Large intestine (tissue), 3 donors: ENCODE results near the gene METTL24. TPM values are rescaled to one million over a fixed set of nuclear protein-coding genes. Genes with fewer than 3 reads are reported as not detected.
A peak's percentile ranks its signal among the peaks of the same experiment; 100 is the strongest.
"Not testable (repeated sequence)": the region's sequence is repeated elsewhere in the genome, so short reads cannot be mapped to it uniquely, and the experiment has no call there.

Experiments
- DNase-seq, 2 donors: peaks; one replicate each; pipeline versions ENCODE4 v3.0.0 to v3.0.0-alpha.2; 2013
- H3K27ac ChIP-seq: one replicate; pipeline ENCODE4 v1.5.1; 2013; ENCODE audit warnings: low read length
- H3K27me3 ChIP-seq: 2 replicates; pipeline ENCODE4 v1.6.1; 2013; ENCODE audit warnings: low read length; ENCODE audit not compliant: control insufficient read depth, insufficient read depth
- H3K36me3 ChIP-seq: 2 replicates; pipeline ENCODE4 v1.6.1; 2013; ENCODE audit warnings: low read length; ENCODE audit not compliant: control insufficient read depth, insufficient read depth
- H3K4me1 ChIP-seq: one replicate; pipeline ENCODE4 v1.6.1; 2013; ENCODE audit warnings: low read length; ENCODE audit not compliant: control insufficient read depth, insufficient read depth
- H3K4me3 ChIP-seq: one replicate; pipeline ENCODE4 v1.5.1; 2013; ENCODE audit warnings: low read length
- H3K9me3 ChIP-seq: one replicate; pipeline ENCODE4 v1.6.1; 2013; ENCODE audit warnings: mild to moderate bottlenecking, low read depth, low read length, moderate library complexity; ENCODE audit not compliant: control insufficient read depth
- WGBS: methylation state at CpG from one replicate; pipeline ENCODE4 v1.1.5; 2013; ENCODE audit warnings: low lambda C conversion rate; ENCODE audit not compliant: insufficient coverage; 5-methylcytosine and 5-hydroxymethylcytosine counted together
- polyA plus RNA-seq: library from polyadenylated mRNA; unstranded; fragments of 120-200 nt; gene quantifications from one replicate; pipeline ENCODE4 v1.2.1, GENCODE V29; 2013

Gene METTL24
- polyA plus RNA-seq, 1 donor: 3.4 TPM

DNA sequence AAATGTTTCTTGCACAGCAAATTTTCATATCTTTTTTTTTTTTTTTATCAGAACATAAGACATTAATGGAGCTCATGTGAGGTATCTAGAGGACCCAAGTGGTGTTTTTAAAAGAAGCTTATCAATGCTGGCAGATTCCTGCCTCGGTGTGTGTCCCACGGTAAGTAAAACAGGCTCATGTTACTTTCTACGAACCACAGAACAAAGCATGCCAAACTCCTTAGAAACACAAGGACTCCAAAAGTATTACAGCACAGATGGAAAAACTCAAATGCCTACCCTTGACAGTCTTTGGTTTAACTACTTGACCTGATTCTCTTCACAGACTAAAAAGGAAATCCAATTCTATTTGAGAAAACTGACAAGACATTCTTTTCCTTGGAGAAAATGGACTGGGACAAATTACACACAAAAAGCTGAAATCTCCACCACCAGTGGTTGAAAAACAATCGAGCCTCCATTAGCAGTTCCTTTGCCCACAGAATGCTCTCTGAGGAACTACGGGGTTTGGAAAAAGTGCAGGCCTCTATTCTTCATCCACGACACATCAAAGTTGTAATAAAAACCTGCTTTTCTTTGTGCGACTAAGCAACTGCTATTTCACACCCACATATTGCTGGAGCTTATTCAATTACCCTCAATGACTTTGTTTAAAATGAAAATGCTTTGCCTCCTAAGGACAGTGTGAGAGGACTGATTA, 5.4 kb downstream of the METTL24 start:
- Histone ChIP-seq H3K4me3 (no peak overlapping the region), H3K27ac (no peak overlapping the region), H3K27me3 (peaks cover 13% of the 10 kb centered on the region), H3K4me1 (peaks cover 8% of the 10 kb centered on the region), H3K9me3 (no peaks in the 10 kb centered on the region), H3K36me3 (no peaks in the 10 kb centered on the region)
- WGBS: 78% methylated on average over 5 of the region's 7 CpGs
- DNase-seq: no peak

DNA sequence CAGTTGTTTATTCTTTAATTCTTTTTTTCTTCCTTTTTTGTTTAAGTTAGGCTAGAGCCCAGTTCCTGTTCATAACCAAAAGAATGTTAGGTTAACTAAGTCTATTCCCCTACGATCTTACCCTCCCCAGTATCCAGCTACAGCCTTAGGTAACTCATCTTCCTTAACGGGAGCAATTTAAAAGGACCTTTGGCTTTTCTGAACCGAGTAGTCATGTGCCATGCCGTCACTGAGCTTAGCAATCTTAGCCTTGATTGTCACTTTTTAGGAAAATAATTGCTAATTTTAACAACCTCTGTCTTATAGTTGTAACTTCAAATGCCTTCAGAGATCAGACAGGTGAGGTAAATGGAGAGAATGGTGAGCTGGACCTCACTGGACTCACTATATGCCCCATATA, 6.2 kb downstream of the METTL24 start:
- DNase-seq: peak; percentile 56 to 83
- peaks cover 6% of the 10 kb centered on the region for H3K27me3 ChIP-seq
- H3K36me3 ChIP-seq: no peaks in the 10 kb centered on the region
- no CpG with 5 or more reads among the region's 4 CpGs for WGBS
- H3K9me3 ChIP-seq: no peaks in the 10 kb centered on the region
- H3K27ac ChIP-seq: no peak overlapping the region
- no peak overlapping the region for H3K4me3 ChIP-seq
- H3K4me1 ChIP-seq: peaks cover 4% of the 10 kb centered on the region

DNA sequence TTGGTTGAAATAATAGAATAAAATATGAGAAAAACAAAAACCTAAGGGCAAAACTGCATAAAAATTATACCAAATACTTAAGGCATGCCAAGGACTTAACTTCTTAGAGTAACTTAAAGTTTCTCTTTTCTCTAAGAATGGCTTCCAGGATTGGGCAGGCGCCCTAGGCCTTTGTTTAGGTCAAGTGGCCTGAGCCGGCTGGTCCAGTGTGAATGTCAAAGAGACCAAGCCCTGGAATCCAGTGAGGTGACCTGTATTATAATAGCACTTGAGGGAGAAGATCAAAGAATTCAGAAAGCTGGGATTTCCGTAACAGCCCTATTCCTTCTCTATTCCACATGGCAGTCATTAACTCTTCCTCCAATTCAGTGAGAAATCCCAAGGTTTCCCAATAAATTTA, 6.6 kb downstream of the METTL24 start:
- Histone ChIP-seq H3K4me1 (peaks cover 4% of the 10 kb centered on the region), H3K36me3 (no peaks in the 10 kb centered on the region), H3K4me3 (no peak overlapping the region), H3K27ac (no peak overlapping the region), H3K9me3 (no peaks in the 10 kb centered on the region), H3K27me3 (peaks cover 1% of the 10 kb centered on the region)
- WGBS: no CpG with 5 or more reads among the region's 3 CpGs
- no peak for DNase-seq

DNA sequence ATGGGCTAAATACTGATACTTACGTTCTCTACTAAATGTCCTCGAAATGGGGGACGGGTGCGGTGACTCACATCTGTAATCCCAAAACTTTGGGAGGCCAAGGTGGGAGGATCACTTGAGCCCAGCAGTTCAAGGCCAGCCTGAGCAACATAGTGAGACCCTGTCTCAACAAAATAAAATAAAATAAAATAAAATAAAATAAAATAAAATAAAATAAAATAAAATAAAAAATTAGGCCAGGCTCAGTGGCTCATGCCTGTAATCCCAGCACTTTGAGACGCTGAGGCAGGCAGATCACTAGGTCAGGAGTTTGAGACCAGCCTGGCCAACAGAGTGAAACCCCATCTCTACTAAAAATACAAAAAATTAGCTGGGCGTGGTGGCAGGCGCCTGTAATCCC, 7.6 kb downstream of the METTL24 start:
- not testable (repeated sequence) for H3K4me1 ChIP-seq, H3K4me3 ChIP-seq, H3K9me3 ChIP-seq, H3K36me3 ChIP-seq, H3K27me3 ChIP-seq, DNase-seq, H3K27ac ChIP-seq
- WGBS: no CpG with 5 or more reads among the region's 7 CpGs

DNA sequence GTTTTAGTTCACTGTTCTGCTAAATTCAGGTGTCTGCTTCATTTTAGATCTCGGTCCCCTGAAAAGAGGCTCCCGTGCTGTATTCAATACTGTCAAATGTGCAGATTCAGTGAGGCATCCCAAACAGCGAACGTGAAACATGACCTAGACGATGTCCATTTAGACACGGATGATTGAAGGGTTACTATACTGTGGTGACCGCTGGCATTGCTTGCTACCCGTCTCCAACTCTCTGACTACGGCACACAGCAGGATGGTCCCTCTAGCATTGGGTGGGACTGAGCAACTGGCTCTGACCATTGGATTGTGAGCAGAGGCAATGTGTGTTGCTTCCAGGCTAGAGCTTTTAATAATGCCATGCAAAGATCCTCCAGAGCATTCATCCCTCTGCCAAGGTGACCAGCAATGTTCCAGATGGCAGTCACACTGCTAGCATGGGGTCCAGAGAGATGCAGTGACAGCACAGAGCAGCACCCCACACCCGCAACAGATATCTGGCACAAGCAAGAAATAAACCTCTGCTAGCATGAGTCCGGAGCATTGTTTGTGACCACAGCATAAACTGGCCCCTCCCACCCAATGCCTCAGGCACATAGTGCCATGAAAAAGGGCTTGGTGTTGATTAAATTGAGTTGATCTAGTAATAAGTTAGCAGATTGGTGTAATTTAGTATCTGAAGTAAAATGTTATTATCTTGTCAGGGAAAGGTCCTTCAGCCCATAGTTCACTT, 9.0 kb downstream of the METTL24 start:
- DNase-seq: no peak
- no CpG with 5 or more reads among the region's 11 CpGs for WGBS
- no peaks in the 10 kb centered on the region for H3K36me3 ChIP-seq
- H3K4me3 ChIP-seq: no peak overlapping the region
- no peak overlapping the region for H3K27ac ChIP-seq
- no peaks in the 10 kb centered on the region for H3K9me3 ChIP-seq
- H3K27me3 ChIP-seq: no peaks in the 10 kb centered on the region
- H3K4me1 ChIP-seq: no peaks in the 10 kb centered on the region

DNA sequence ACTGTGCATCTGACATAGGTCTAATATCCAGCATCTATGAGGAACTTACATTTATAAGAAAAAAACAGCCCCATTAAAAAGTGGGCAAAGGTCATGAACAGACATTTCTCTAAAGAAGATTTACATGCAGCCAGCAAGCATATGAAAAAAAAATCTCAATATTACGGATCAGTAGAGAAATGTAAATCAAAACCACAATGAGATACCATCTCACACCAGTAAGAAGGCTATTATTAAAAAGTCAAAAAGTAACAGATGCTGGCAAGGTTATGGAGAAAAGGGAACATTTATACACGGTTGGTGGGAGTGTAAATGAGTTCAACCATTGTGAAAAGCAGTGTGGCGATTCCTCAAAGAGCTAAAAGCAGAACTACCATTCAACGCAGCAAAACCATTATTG, 13.1 kb downstream of the METTL24 start:
- no peaks in the 10 kb centered on the region for H3K4me1 ChIP-seq
- WGBS: 94% methylated on average over 3 of the region's 4 CpGs
- no peaks in the 10 kb centered on the region for H3K27me3 ChIP-seq
- no peak overlapping the region for H3K4me3 ChIP-seq
- DNase-seq: no peak
- no peak overlapping the region for H3K27ac ChIP-seq
- H3K9me3 ChIP-seq: no peaks in the 10 kb centered on the region
- H3K36me3 ChIP-seq: no peaks in the 10 kb centered on the region

DNA sequence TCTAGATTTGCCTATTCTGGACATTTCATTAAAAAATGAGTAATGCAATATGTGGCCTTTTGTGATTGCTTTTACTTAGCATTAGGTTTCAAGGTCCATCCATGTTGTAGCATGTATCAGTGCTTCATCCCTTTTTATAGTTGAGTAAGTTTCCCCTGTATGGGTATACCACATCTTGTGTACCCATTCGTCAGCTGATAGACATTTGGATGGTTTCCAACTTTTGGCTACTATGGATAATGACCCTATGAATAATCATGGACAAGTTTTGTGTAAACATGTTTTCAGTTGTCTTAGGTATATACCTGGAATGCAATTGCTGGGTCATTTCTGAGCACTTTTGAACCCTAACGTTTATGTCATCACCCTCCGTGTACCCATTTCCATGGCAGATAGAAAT, 15.4 kb downstream of the METTL24 start:
- no peaks in the 10 kb centered on the region for H3K4me1 ChIP-seq
- H3K4me3 ChIP-seq: no peak overlapping the region
- H3K36me3 ChIP-seq: no peaks in the 10 kb centered on the region
- H3K27me3 ChIP-seq: no peaks in the 10 kb centered on the region
- no peak for DNase-seq
- no peak overlapping the region for H3K27ac ChIP-seq
- H3K9me3 ChIP-seq: no peaks in the 10 kb centered on the region
- WGBS: no CpG with 5 or more reads among the region's 3 CpGs

DNA sequence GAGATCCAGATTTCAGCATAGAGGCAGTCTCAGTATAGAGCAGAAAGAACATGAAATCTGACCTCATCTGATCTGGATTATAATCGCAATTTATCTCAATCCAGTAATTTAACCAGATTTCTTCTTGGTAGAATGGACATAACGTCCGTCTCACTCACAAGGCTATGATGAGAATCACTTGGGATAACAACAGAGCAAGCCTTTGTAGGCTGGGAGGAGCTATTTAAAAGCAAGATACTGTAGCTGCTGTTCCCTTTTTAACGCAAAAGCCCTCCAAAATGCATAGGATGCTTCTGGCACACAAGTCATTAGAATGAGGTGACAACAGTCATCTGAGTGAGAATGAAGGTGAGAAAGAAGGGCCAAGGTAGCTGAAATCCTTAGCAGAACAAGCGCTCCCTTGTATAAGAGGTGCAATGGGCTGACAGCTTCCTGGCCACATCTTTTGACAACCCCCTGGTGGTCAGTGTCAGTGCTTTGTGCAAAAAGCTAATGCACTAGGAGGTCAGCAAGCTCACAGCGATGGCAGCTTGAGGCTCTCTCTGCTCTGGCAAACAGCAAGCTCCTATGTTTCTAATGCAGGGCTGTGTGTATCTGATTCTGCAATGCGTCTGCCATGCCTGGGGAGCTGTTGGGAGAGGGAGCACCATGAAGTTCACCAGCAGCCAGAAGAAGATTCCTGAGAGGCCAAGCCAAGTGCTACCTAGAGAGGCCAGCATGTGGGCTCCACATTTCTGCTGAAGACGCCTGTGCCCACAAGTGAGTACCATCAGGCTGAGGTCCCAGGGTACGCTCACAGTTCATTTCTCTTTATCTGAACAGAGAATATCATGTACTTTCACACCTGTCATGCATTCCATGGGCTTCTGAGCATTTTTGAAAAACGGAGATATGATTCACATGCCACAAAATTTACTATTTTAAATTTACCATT, 16.2 kb downstream of the METTL24 start:
- Histone ChIP-seq H3K4me3 (no peak overlapping the region), H3K4me1 (no peaks in the 10 kb centered on the region), H3K36me3 (no peaks in the 10 kb centered on the region), H3K9me3 (no peaks in the 10 kb centered on the region), H3K27me3 (no peaks in the 10 kb centered on the region), H3K27ac (no peak overlapping the region)
- 80% methylated on average over 1 of the region's 10 CpGs for WGBS
- DNase-seq: no peak

DNA sequence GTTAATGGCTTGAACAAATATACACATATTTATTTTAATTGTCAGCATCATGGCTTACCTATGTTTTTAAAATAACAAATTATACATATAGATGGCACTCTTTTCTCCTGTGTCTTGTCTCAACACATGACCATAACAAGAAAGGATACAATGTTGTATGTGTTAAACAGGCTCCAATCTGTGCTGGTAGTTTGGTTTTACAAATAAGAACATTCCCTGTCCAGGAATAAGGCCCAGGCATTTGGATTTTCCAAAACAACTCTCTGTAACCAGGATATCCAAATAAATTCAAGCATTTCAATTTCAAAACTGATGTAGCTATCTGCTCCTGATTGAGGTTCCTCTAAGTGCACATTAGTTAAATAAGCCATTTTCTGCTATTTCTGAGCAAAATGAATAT, 17.1 kb downstream of the METTL24 start:
- H3K36me3 ChIP-seq: no peaks in the 10 kb centered on the region
- H3K4me3 ChIP-seq: no peak overlapping the region
- H3K4me1 ChIP-seq: no peaks in the 10 kb centered on the region
- DNase-seq: no peak
- no peaks in the 10 kb centered on the region for H3K27me3 ChIP-seq
- no peak overlapping the region for H3K27ac ChIP-seq
- H3K9me3 ChIP-seq: no peaks in the 10 kb centered on the region

DNA sequence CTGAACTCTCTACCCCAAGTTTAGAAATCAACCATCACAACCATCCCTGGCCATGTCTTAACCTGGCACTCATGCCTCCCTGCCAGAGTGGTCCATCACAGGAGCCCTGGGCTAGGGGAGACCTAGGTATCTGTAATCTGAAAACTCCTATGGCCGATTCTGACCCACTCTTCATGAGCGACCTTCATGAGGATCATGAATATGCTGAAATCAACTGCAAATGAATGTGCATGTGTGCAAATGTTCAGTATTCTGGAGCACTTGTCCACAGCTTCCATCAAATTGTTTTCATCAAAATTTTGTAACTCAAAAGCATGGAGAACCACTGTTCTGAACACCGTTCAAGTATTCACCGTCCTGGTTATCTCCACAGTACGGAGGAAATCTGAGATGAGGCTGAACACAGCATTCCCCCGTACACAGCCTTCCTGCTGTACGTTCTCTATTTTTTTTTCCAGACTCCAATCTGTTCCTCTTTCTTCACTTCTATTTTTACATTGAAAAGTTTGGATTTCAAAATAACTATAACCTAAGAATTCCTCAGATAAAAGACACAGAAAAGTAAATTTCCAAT, 17.7 kb downstream of the METTL24 start:
- WGBS: 62% methylated on average over 2 of the region's 7 CpGs

More for the DNA sequence above, 17.7 kb downstream of the METTL24 start:
- DNase-seq: no peak
- H3K9me3 ChIP-seq: no peaks in the 10 kb centered on the region
- H3K27ac ChIP-seq: no peak overlapping the region
- H3K4me3 ChIP-seq: no peak overlapping the region
- no peaks in the 10 kb centered on the region for H3K4me1 ChIP-seq
- no peaks in the 10 kb centered on the region for H3K36me3 ChIP-seq
- H3K27me3 ChIP-seq: no peaks in the 10 kb centered on the region
